Fibroblast of pulmonary artery (primary cell): ENCODE results near the gene NSMCE1.
"Not testable (repeated sequence)": the region's sequence is repeated elsewhere in the genome, so short reads cannot be mapped to it uniquely, and the experiment has no call there.

Experiments used
- DNase-seq: peaks from one replicate; pipeline ENCODE4 v3.0.0-alpha.2; 2010; ENCODE audit warnings: low read depth
- H3K4me3 ChIP-seq: replicated peaks from 2 replicates; pipeline ENCODE4 v1.5.1; 2011; ENCODE audit warnings: low read depth, mild to moderate bottlenecking, control low read depth, low read length, moderate library complexity
- TF ChIP-seq, protein P1 (sequence below): IDR thresholded peaks from 2 replicates; pipeline ENCODE4 v1.5.1; 2011; ENCODE audit warnings: mild to moderate bottlenecking, control low read depth, low read length, inconsistent platforms; ENCODE audit errors: missing control alignments

NSMCE1 gene

DNA sequence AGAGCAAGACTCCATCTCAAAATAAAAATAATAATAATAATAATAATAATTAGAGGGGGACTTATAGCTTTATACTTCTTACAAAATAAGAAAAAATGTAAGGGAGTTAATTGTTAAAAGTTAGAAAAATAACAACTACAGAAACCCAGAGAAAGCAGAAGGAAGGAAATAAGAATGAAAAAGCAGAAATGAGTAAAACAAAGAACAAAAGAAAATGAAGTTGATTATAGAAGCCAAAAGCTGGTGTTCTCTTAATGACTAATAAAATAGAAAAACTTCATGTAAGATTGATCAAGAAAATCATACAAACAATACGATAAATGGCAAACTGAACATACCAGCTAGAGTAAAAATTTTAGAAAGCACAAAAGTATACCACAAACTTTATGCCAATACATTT lies 6.8 kb upstream of the NSMCE1 start:
- no peak overlapping the region for H3K4me3 ChIP-seq
- TF ChIP-seq, protein P1, sequence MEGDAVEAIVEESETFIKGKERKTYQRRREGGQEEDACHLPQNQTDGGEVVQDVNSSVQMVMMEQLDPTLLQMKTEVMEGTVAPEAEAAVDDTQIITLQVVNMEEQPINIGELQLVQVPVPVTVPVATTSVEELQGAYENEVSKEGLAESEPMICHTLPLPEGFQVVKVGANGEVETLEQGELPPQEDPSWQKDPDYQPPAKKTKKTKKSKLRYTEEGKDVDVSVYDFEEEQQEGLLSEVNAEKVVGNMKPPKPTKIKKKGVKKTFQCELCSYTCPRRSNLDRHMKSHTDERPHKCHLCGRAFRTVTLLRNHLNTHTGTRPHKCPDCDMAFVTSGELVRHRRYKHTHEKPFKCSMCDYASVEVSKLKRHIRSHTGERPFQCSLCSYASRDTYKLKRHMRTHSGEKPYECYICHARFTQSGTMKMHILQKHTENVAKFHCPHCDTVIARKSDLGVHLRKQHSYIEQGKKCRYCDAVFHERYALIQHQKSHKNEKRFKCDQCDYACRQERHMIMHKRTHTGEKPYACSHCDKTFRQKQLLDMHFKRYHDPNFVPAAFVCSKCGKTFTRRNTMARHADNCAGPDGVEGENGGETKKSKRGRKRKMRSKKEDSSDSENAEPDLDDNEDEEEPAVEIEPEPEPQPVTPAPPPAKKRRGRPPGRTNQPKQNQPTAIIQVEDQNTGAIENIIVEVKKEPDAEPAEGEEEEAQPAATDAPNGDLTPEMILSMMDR, result no peak
- no peak for DNase-seq

DNA sequence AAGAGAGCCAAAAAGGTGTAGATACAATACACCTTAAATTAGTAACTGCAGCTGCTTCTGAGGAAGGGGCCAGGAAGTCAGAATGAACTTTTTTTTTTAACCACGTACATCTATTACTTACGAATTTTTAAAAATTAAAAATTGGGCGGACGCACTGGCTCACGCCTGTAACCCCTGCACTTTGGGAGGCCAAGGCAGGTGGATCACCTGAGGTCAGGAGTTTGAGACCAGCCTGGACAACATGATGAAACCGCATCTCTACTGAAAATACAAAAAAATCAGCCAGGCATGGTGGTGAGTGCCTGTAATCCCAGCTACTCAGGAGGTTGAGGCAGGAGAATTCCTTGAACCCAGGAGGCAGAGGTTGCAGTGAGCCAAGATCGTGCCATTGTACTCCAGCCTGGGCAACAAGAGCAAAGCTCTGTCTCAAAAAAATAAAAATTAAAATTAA lies 5.9 kb upstream of the NSMCE1 start:
- DNase-seq, H3K4me3 ChIP-seq: not testable (repeated sequence)

DNA sequence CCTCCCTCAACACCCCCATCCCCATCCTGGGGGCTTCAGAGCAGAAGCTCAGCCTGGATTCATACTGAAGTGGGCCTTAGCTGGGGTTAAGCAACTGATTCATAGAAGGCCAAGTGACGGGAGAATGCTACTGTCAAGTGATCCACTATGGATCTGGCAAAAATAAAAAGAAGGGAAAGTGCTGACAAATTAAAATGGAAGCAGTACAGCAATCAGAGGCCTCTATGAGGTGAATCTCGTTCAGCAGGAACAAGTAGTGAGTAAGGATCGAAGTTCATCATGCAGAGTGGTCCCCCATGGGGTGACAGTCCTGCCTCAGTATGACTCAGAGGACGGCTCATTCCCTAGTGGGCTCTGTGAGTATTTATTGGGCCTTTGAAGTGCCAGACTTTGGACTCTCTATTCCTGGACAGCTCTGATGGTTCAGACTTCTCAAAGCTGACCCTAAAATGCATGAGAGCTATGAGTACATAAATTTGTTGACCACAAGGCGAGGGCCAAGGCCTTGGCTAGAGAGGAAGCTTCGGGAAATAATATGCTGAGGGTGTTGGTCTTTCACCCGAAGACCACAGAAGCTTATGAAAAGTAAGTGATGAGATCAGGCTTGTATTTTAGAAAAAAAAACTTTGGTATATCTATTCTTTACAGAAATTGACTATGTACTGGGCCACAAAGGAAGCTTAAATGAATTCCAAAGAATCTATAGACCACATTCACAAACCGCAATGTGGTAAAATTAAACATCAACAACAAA lies 5.3 kb upstream of the NSMCE1 start:
- TF ChIP-seq, protein P1, result no peak
- DNase-seq, result no peak
- no peak overlapping the region for H3K4me3 ChIP-seq

- TF ChIP-seq, protein P1, result no peak
- no peak for DNase-seq
- no peak overlapping the region for H3K4me3 ChIP-seq
Measured at GRCh38 chr16:27273330-27273669, 4.7 kb upstream of the NSMCE1 start.

GRCh38 chr16:27272697-27273096 lies 4.1 kb upstream of the NSMCE1 start:
- not testable (repeated sequence) for H3K4me3 ChIP-seq, DNase-seq

GRCh38 chr16:27272076-27272475 lies 3.5 kb upstream of the NSMCE1 start:
- DNase-seq, result no peak
- TF ChIP-seq, protein P1, result no peak
- no peak overlapping the region for H3K4me3 ChIP-seq

GRCh38 chr16:27270349-27270748 lies 1.8 kb upstream of the NSMCE1 start:
- DNase-seq, result no peak
- H3K4me3 ChIP-seq, result no peak overlapping the region
- TF ChIP-seq, protein P1, result no peak
